Right ventricle myocardium superior (tissue), 1 donor: ENCODE results near the gene CEP131. TPM values are rescaled to one million over a fixed set of nuclear protein-coding genes. Genes with fewer than 3 reads are reported as not detected.
"Not testable (repeated sequence)": the region's sequence is repeated elsewhere in the genome, so short reads cannot be mapped to it uniquely, and the experiment has no call there.

Experiments used
- ATAC-seq: fragments of 200-7000 bp; cut with Tn5 transposase; one replicate; pipeline ENCODE4 v1.9.1; 2020; ENCODE audit warnings: mild to moderate bottlenecking; ENCODE audit not compliant: poor library complexity
- DNase-seq: peaks from one replicate; pipeline ENCODE4 v3.0.0-alpha.2; 2020
- intact Hi-C: fragments of 100-400 bp; cut with DNase I; formaldehyde crosslinking; loops from one replicate; pipeline ENCODE4 v1.11.2; 2022
- total RNA-seq: library from RNA; stranded (reverse); fragmentation: NEBNext Ultra II Directional; extraction: Animal tissue kit (Norgen Biotek cat#: 25700); gene quantifications from one replicate; pipeline ENCODE4 v1.2.1, GENCODE V29; 2021
- donor health status: DM: no; HTN: yes; CAD: no; lungs with severe emphysema.

Gene CEP131
- total RNA-seq, 1 donor from 2014 or later: 11.1 TPM

GRCh38 chr17:81164371-81165245 is 58.2 kb downstream of the CEP131 start:
- no peak for ATAC-seq
- no peak for DNase-seq
- intact Hi-C loops: no loop called here

- DNase-seq (no peak), ATAC-seq (no peak)
- intact Hi-C loops: no loop called here
Measured at GRCh38 chr17:81163703-81164370, 58.9 kb downstream of the CEP131 start.

GRCh38 chr17:81163051-81163695 is 59.6 kb downstream of the CEP131 start:
- no peak for DNase-seq
- ATAC-seq: no peak

GRCh38 chr17:81162491-81162890 is 60.3 kb downstream of the CEP131 start:
- DNase-seq (no peak), ATAC-seq (no peak)
- intact Hi-C loops: no loop called here

More at GRCh38 chr17:81163051-81163695, 59.6 kb downstream of the CEP131 start:
- intact Hi-C loops: no loop called here

DNA sequence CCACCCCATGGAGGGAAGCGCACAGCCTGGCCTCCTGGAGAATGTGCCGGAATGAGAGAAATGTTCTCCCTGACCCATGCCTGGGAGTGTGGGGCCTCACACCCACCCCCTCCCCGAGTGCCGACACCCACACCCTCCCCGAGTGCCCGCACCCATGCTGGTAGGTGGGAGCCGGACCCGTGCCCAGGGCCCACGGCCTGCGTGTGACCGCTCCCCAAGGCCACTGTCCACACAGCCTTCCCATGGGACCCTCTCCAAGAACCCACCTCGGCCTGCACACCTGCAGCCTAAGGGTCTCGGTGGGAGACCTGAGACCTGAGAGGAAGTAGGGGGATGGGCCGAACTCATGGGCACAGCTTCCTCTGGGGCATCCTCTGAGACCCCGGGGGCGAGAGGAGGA is 60.8 kb downstream of the CEP131 start:
- intact Hi-C loops: no loop called here
- DNase-seq: no peak
- ATAC-seq: no peak

DNA sequence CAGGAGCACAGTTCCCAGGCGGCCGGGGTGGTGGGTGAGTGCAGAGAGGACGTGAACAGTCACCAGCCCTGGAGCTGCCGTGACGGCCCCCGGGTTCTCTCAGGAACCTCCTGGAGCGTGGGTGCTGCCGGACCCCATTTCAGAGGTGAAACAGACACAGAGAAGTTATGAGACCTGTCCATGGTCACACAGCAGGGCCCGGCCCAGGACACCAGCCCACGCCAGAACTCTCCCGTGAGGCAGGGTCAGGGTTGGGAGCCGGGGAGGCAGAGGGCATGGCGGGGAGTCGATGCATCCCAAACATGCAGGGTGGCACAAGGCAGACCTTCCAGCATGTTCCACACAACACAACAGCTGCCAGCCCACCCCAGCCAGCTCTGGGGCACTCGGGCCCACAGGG is 61.2 kb downstream of the CEP131 start:
- intact Hi-C loops: no loop called here
- DNase-seq (no peak), ATAC-seq (no peak)

GRCh38 chr17:81160747-81161453 is 61.9 kb downstream of the CEP131 start:
- no peak for ATAC-seq

GRCh38 chr17:81160306-81160705 is 62.5 kb downstream of the CEP131 start:
- ATAC-seq (peak; percentile 44), DNase-seq (peak; percentile 80)
- intact Hi-C loops: no loop called here

More at GRCh38 chr17:81160747-81161453, 61.9 kb downstream of the CEP131 start:
- no peak for DNase-seq
- intact Hi-C loops: no loop called here

- ATAC-seq (no peak), DNase-seq (no peak)
- intact Hi-C loops: no loop called here
Measured at GRCh38 chr17:81159611-81160265, 63.0 kb downstream of the CEP131 start.

DNA sequence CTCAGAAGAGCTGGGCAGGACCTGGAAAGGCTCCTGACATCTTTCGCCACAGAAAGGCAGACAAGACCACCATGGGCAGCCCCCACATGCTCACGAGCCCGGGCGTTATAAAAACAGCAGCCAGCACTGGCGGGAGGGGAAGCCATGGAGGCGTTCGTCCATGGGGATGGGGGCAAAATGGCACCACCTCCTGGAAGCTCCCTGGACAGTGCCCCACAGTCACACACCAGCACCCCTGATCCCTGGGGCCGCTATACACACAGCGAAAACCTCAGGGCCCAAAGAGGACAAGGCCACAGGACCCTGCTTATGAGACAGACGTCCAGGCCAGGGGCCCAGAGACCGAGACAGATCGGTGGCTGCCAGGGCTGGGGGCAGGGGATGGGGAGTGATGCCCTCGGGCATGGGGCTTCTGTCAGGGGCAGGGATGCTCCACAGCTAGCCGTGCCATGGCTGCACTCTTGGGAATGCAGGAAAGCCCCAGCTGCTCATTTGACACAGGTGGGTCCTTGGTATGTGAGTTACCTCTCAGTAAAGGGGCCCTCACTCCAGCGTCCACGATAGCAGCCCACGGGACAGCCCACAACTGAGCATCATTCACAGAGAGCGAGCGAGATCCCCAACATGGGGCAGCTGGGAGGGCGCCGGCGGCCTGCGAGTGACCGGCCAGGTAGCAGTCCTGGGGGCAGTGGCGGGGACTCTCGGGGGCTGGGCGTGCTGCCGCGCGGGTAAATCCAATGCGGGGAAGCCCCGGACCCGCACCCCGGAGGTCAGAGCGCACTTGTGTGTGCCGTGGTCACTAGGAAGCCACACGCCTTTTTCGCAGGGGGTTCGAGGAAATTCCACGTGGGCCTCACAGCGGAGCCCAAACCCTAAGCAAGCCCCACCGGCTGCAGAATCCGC is 63.8 kb downstream of the CEP131 start:
- no peak for DNase-seq
- intact Hi-C loops: no loop called here
- ATAC-seq: no peak

DNA sequence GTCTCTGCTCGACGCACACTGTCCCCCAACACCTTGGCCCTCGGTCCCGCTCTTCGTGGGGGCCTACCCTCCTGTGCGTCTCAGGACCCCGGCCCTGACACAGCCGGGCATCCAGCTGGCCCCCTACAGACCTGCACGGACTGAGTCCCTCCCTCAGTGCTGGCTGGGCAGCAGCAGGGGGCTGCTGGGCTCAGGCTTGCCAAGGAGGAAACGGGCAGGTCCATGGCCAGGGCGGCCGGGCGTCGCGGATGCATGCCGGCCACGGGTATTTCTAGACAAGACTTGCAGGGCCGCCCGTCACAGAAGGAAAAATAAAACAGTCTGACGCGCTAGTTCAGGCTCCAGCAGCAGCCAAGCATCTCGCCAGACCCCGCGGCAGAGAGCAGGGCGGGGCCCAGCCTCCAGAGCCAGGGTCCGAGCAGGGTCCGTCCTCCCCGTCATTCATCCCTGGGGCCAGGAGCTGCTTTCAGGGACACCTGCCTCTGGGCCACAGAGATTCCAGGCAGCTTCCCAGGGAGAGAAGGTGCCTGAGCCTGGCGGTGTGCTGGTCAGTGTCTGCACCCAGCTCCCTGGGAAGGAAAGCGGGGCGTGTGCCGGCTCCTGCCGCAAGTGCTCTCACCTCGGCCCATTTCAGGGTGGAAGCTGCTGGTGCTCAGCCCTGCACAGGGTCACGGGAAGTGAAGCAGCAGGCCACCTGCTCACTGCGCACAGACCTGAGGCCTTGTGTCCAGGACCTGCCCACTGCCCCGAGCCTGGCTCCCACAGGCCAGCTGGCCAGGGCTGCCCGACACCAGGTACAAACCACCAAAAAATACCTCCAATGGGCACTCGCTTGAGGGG is 64.7 kb downstream of the CEP131 start:
- DNase-seq (no peak), ATAC-seq (no peak)
- intact Hi-C loops: no loop called here

- intact Hi-C loops: no loop called here
- ATAC-seq: no peak
Measured at GRCh38 chr17:81156866-81157805, 65.6 kb downstream of the CEP131 start.

DNA sequence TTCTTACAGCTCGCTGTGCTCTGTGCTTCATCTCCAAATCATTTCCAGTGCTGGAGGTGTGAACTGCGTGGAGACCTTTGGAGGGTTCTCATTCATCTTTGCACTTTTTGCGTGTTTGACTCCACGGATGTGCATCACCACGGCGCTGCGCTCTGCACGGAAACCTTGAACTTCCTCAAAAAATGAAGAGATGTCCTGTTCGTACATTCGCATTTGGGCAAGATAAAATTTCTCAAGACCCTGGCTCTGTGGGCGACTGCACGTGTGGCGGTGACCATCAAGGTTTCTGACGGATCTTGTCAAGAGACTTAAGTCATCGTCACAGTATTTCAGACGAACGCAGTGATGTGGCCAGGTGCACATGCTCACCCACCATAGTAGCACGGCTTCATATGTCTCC is 67.8 kb downstream of the CEP131 start:
- DNase-seq (no peak), ATAC-seq (no peak)
- intact Hi-C loops: no loop called here

More at GRCh38 chr17:81156866-81157805, 65.6 kb downstream of the CEP131 start:
- no peak for DNase-seq

DNA sequence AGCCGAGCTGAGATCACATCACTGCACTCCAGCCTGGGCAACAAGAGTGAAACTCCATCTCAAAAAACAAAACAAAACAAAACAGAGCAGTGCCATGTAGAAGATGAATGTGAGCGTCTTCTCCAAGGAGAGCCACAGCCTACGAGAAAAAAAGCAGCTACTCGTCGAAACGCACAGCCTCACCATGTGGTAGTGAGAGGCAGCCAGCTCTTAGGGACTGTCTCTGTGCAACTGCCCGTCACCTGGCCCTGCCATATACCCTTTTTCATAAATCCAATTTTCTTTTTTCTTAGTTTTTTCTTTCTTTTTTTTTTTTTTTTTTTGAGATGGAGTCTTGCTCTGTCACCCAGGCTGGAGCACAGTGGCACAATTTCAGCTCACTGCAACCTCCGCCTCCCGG is 68.7 kb downstream of the CEP131 start:
- ATAC-seq, DNase-seq, intact Hi-C loops: not testable (repeated sequence)

- ATAC-seq (no peak), DNase-seq (no peak)
- intact Hi-C loops: no loop called here
Measured at GRCh38 chr17:81153340-81153803, 69.4 kb downstream of the CEP131 start.
